ENCODE measurements around the gene FITM1.
A peak's percentile ranks its signal among the peaks of the same experiment; 100 is the strongest.

The FITM1 gene

GRCh38 chr14:24139272-24139934, 8.9 kb downstream of the FITM1 start:
- no peak for DNase-seq (ENCODE audit: low spot score)

GRCh38 chr14:24141097-24141880, 10.8 kb downstream of the FITM1 start, which contains the start of gene EMC9:
Gene EMC9, minus strand, starts transcription at chr14:24141591. Its CDS starts 287 bp downstream, at chr14:24141304.
- peak; percentile 98 for DNase-seq (ENCODE audit: low spot score)

GRCh38 chr14:24143511-24143910, 13.1 kb downstream of the FITM1 start:
- no peak for DNase-seq (ENCODE audit: low spot score)

GRCh38 chr14:24144451-24144850, 14.0 kb downstream of the FITM1 start:
- no peak for DNase-seq (ENCODE audit: low spot score)

- DNase-seq (ENCODE audit: low spot score) = no peak
Measured at GRCh38 chr14:24145219-24145618, 14.8 kb downstream of the FITM1 start.

- no peak for DNase-seq (ENCODE audit: low spot score)
Measured at GRCh38 chr14:24145690-24146452, 15.4 kb downstream of the FITM1 start.

GRCh38 chr14:24146453-24146977, 16.1 kb downstream of the FITM1 start, which contains the start of gene PSME2:
Gene PSME2, minus strand, starts transcription at chr14:24146610. Its CDS starts 29 bp downstream, at chr14:24146581.
- peak; percentile 92 for DNase-seq (ENCODE audit: low spot score)

GRCh38 chr14:24146978-24147760, 16.7 kb downstream of the FITM1 start, which contains the start of gene RNF31:
Gene RNF31, plus strand, starts transcription at chr14:24147498. Its CDS starts 201 bp downstream, at chr14:24147699.
- peak; percentile 97 for DNase-seq (ENCODE audit: low spot score)

- DNase-seq (ENCODE audit: low spot score) = no peak
Measured at GRCh38 chr14:24147761-24148428, 17.4 kb downstream of the FITM1 start.

GRCh38 chr14:24149302-24149969, 19.0 kb downstream of the FITM1 start:
- DNase-seq (ENCODE audit: low spot score) = no peak

GRCh38 chr14:24150061-24150460, 19.6 kb downstream of the FITM1 start:
- DNase-seq (ENCODE audit: low spot score) = no peak

- DNase-seq (ENCODE audit: low spot score) = no peak
Measured at GRCh38 chr14:24150567-24150966, 20.1 kb downstream of the FITM1 start.

- DNase-seq (ENCODE audit: low spot score) = no peak
Measured at GRCh38 chr14:24150993-24151392, 20.5 kb downstream of the FITM1 start.

GRCh38 chr14:24151404-24152080, 21.1 kb downstream of the FITM1 start:
- no peak for DNase-seq (ENCODE audit: low spot score)

GRCh38 chr14:24155100-24155499, 24.6 kb downstream of the FITM1 start:
- DNase-seq (ENCODE audit: low spot score) = no peak

- no peak for DNase-seq (ENCODE audit: low spot score)
Measured at GRCh38 chr14:24156840-24157239, 26.4 kb downstream of the FITM1 start.

GRCh38 chr14:24157331-24157730, 26.9 kb downstream of the FITM1 start:
- DNase-seq (ENCODE audit: low spot score) = no peak

- no peak for DNase-seq (ENCODE audit: low spot score)
Measured at GRCh38 chr14:24159777-24160498, 29.5 kb downstream of the FITM1 start.

- DNase-seq (ENCODE audit: low spot score) = no peak
Measured at GRCh38 chr14:24160499-24160849, 30.0 kb downstream of the FITM1 start.
